GM12891 (cell line): ENCODE data around the gene TBX4.

Experiments
- POLR2A ChIP-seq: IDR thresholded peaks from 2 replicates; pipeline ENCODE4 v1.6.1; 2011; ENCODE audit warnings: low read depth, low read length, control low read depth
- POLR2AphosphoS5 ChIP-seq: IDR thresholded peaks from 2 replicates; pipeline ENCODE4 v1.6.1; 2011; ENCODE audit warnings: low read depth, low read length, control low read depth
- SPI1 ChIP-seq: IDR thresholded peaks from 2 replicates; pipeline ENCODE4 v1.6.1; 2011; ENCODE audit warnings: low read depth, low read length, control low read depth
- TAF1 ChIP-seq: IDR thresholded peaks from 2 replicates; pipeline ENCODE4 v1.6.1; 2011; ENCODE audit warnings: low read depth, low read length, control low read depth

DNA sequence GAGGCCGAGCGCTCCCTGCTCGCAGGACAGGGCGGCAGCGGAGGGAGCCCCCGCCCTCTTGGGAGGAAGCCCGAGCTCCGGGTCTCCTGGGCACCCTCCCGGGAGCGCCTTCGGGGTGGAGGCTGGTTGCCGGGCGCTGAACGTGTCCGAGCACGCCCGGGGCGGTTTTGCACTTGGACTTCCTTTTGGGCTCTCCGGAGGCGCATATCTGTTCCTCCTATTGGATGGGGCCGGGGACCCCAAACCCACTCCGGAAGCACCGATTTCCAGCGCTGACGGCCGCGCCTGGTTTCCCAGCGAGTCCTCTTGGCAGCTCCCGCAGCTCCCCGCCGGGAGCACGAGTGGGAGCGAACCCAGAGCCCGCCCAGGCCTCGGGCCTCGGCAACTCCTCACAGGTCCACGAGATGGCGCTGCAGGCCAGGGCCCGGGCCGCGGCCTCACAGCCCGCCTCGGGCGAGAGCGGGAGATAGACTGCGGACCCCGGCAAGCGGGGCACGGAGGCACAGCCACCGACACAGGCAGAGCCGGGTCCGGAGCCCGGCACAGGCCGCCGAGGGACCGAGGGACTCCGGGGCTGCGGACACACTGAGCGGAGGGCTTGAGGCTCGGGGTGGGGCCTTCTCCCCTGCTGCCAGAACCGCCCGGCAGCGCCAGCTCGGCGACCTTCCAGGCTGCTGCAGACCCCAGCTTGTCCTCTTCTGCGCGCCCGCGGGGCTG, 39.9 kb upstream of the TBX4 start:
- TF ChIP-seq TAF1 (no peak), POLR2A (no peak), POLR2AphosphoS5 (no peak), SPI1 (no peak)
